PC-9 (cell line): ENCODE results near the gene PER2.

ENCODE experiments used
- CTCF ChIP-seq: fragments of 200-600 bp; sonication (generic); conservative IDR thresholded peaks from 2 replicates; pipeline ENCODE4 v1.6.1; 2017; ENCODE audit warnings: mixed run types, antibody characterized with exemption, mild to moderate bottlenecking, moderate library complexity
- EZH2 ChIP-seq: fragments of 200-600 bp; sonication (generic); IDR thresholded peaks from 2 replicates; pipeline ENCODE4 v1.8.0; 2017; ENCODE audit warnings: antibody characterized with exemption, low read depth

DNA sequence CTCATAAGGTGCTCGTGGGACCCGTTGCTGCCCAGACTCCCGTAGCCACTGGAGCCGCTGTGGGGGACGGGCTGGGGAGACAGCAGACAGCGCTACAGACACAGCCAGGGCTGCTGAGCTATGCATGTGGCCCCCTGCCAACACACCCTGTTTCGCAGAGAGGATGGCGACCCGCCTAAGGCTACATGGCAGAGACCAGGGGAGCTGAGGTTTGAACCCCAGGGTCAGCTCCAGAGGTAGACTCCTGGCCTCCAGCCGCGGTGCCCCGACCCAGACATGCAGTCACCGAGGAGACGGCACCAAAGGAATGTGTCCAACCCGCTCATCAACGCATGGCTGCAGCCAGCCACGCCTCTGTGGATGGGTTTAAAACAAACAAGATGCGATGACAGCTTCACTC, 27.5 kb downstream of the PER2 start:
- TF ChIP-seq CTCF: no peak
- no peak for TF ChIP-seq EZH2
